GM19372 (cell line): ENCODE results near the gene ARNT2.

Source experiments
- ATAC-seq: cut with Tn5 transposase; IDR thresholded peaks from one replicate; pipeline ENCODE4 v1.9.1; 2021; ENCODE audit warnings: mild to moderate bottlenecking, low read depth, moderate library complexity; ENCODE audit not compliant: unreplicated experiment

Gene ARNT2

DNA sequence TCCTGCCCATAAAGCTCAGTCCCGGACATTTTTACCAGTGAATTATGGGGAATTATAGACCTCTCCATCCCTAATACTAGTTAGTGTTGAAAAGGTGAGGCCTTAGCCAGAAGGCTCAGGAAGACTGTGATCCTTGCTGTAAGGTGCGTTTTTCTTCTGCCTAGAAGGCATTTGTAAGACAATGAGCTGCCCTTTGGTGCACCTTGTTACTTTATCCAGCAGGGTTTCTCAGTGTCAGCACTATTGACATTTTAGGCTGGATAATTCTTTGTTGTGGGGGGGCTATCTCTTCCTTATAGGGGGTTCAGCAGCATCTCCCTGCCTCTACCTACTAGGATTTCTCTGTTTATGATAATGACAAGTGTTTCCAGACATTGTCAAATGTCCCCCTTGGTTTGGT lies 182.8 kb downstream of the ARNT2 start:
- no peak for ATAC-seq

DNA sequence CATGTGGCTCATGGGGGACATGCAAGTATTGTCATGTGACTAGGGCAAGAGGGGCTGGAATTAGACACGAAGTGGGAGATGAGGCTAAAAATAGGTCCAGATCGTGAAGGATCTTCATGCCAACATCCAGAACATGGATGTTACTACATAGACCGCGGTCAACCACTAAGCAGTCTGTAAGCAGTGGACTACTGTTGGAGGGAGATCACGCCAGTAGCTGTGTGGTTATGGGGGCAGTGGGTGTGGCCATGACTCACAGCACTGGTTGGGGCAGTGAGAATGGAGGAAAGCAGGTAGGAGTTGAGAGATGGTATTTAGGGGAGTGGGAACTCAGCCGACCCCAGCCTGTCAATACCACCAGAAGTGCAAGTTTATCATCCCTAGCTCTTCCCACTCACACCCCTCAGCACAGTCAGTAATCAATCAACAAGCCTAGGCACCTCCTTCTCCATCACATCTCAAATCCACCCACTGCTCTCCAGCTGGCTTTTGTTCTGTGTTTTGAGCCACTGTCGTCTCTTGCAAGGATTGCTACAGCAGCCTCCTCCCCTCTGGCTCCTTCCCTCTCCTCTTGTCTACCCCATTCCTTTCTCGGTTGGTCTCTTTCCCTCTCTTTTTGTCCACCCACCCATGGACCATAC lies 183.8 kb downstream of the ARNT2 start:
- ATAC-seq, result no peak

DNA sequence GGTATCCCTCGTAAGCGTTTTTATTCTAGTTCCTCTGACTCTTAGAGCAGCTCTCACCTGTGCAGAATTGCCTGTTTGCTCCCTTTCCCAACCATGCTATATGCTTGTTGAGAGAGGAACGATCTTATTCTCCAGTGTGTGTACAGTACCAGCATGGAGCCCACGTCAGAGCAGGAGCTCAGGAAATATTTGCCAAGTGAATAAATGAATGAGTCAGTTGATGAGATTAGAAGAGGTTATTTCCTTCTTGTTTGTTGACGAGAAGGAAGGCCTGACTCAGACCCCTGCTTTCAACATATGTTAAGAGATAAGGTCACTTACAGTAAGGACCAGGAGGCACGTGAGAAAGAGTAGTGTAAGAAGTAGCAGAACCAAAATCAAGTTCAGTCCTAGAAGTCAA lies 184.6 kb downstream of the ARNT2 start:
- ATAC-seq, result no peak

DNA sequence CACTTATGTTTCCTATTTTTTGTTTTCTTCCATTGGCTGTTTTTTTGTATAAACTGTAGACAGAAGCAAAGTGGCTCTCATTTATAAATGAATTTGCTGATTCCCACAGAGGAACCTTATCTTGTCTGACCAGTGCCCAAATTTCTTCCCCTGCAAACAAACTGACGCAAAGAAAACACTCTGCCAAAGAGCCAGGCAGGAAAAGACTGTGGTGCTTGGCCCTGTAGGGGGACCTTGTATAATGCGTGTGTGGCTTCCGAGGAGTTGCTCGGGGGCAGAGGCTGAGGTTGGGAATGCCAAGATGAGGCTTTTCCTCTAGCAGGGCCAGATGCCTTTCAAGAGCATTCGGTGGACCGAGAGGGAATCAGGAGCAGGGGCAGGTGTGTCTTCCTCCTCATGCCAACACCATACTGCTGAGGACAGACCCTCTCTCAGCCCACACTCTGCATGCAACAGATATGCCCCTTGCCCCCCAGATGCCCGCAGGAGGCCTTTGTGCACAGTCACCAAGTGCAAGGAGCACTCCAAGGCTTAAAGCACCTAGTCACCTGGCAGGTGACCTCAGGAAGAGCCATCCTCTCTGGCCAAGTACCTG lies 186.7 kb downstream of the ARNT2 start:
- ATAC-seq, result no peak

DNA sequence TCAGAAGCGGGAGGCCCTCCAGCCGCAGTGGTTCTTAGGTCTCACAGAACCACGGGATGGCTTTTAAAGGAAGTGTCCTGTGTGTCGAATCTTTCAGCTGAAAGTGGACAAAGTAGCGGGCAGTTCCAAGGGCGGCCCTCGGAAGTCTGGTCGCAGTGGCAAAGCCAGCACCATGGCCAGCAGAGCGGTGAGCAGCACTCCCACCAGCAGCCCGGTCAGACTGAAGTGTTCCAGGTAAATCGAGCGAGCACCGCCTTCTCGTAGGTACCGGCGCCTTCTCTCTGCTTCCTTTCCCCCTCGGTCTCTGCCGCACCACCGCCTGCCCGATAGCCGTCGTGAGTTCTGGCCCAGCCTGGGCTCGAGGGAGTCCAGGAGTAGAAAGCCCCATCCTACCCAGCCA lies 187.3 kb downstream of the ARNT2 start:
- no peak for ATAC-seq

DNA sequence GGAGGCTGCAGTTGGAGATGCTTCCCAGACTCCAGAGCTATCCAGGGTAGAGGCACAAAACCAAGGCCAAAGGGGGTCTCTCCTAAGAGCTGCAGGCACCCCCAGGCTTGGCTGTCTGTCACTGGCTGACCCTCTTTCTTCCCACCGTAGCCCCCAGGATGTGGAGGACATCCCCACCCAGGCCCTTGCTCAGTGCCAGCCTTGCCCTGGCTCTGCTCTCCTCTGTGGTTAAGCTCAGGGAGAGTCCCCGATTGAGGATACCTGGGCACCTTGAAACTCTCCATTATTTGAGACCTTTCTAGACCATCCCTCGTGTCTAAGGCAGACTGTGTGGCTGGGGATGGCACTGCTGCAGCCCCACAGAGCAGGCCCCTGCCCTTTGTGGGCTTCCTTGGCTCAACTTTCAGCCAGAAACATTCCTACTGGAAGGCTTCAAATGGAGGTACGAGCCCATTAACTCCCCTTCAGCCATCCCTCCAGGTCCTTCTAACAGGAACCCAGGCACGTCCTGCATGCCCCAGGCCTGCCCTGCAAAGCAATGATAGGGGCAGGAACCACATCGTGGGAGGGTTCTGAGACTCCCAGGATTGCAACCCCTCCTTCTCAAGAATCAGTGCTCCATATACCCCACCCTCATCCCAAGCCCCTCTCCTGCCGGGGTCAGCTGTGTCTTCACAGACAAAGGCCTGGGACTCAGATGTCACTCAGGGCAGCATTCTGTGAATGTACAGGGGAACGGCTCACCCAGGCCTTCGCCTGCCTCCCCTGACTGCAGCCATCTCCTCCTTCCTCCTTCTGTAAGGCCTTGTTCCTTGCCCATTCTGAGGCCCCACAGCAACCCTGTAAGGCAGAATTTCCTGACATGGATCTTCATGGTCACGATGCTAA lies 188.0 kb downstream of the ARNT2 start:
- no peak for ATAC-seq

DNA sequence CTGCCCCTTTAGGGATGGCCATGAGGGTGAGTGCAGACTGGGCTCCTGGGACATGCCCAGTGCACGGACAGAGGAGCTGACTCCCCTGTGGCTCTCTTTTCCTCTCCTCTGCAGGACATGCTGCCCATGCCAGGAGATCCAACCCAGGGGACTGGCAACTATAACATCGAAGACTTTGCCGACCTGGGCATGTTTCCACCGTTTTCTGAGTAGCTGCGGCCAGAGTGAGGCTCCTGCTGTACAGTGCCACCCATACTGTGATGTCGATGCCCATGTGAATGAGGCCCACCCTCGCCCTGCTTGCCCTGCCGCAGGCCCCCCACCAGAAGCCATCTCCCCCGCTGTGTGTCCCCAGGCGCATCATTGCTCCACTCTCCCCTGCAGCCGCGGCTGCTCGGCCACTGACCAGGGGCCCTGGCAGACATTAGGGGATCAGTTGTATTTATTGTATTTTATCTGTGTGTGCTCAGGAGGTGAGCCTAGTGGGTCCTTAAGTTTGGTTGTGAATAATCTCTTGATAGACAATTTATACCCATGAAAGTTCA lies 189.4 kb downstream of the ARNT2 start:
- ATAC-seq, result no peak

DNA sequence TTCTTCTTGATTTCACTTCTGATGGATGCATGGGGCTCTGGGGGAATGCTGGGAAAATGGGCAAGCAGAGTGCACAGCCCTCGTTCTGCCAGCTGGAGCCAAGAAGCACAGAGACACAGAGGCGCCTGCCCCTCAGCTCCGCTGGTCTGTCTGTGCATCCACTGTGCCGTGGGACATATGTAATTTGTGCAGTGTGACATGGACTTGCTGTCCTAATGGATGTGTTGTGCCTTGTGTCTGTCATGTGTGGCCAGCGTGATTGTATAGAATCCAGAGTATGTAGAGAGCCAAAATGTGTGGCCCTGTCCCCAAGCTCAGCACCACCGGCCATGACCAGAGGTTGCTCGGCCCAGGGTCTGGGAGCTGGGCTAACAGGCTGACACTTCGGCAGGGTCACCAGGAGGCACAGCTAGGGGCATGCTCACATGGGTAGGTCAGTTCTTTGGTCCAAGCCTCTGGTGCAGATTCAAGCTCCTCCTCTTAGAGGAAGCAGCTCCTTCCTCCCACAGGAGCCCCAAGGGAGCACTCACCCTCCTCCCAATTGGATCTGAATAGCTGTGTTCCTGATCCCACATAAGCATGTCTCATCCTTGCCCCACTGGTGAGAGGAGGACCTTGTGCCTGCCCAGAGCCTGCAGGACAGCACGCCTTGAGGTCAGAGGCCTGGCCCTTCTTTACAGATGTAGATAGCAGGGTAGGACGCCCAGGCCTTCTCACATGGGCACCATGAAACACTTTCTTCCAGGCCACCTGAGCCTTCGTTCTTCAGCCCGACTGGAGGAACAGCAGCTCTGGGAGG lies 190.1 kb downstream of the ARNT2 start:
- no peak for ATAC-seq

DNA sequence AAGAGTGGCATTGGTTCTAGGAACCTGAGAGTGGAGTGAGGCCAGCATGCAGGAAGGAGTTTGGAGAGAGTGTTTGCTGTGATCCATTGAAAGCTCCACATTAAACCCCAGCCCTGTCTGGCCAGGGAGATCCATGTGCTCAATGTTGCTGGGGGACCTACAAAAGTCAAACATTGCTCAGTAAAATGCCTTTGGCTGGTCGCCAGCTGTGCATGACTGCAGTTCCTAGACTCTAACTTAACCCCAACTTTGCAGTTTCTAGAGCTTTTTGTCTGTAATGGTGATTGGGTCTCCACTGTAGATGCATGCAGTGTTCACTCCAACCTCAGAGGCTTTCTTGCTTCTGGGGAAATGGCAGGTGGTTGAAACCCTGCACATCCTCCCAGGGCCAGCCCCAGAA lies 191.2 kb downstream of the ARNT2 start:
- ATAC-seq, result no peak

DNA sequence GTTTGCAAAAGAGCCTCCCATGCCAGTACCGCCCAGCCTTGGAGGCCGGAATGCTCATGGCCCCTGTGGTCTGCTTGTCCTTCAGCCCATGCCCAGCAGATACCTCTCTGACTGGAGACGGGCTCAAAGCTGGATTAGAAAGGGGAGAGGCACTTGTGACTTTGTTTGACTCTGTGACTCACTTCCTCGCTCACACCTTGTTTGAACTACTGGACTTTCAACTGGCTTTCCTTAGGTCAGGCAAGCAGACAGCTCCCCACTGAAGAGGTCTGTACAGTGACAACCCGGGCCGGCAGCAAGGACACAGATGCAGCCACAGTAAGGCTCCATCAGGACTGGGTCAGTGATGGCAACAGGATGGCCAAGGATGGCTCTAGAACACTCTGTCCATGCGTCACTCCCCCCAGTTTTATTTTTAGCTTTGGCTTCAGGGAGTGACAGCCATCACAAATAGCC lies 192.4 kb downstream of the ARNT2 start:
- ATAC-seq, result no peak

DNA sequence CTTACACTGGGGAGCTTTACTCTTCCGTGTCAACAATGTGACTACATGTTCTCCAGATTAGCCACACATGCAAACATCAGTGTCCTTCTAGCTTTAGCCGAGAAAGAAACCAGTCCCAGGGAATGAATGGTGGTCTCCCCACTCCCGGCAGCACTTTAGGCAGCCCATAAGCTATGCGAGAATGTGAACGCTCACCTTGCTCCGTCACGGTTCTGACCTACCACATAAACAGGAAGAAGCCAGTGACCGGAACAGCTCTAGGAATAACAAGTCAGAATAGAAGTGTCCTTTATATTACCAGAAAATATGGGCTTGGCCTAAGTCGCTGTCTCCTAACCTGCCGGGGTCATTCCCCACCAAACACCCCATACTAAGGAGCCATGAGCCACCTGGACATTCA lies 192.9 kb downstream of the ARNT2 start:
- no peak for ATAC-seq

DNA sequence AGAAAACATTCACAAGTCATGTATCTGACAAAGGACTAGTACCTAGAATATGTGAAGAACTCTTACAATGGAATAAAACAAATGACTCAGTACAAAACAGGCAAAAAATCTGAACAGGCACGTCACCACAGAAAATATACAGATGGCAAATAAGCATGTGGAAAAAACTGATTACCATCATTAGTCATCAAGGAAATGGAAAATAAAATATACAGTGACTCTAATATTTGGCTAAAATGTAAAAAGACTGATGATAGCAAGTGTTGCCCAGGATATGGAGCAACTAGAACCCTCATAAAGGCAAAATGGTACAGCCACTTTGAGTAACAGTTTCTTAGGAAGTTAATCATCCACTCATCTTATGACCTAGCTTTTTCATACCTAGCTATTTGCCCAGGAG lies 195.2 kb downstream of the ARNT2 start:
- no peak for ATAC-seq

DNA sequence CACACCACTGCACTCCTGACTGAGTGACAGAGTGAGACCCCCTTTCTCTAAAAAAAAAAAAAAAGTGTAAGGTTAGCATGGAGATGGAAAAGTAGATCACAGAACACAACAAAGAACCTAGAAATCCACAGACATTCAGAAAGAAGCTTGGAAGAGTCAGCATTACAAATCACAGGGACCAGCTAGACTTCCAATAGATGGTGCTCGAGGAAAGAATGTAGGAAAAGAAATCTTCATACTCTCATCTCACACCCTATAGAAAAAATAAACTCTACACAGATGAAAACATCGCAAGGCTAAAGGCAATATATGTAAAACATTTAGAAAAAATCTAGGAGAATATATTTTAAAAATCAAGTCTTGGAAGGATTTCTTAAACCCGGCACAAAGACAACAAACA lies 196.4 kb downstream of the ARNT2 start:
- no peak for ATAC-seq

DNA sequence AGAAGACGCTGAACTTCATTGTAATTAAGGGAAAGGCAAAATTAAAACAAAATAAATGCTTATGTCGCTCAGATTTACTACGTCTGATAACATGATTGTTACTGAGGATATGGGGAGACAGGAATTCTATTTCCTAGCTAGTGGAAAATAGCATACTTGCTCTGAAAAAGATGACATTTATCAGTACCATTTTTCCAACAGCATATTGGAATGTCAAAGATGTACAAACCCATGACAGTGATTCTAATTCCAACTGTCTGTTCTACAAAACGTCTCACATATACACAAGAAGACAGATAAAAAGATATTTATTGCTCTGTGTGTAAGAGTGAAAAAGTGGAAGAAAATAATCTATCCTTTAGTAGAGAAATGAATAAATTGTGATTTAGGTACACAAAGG lies 197.1 kb downstream of the ARNT2 start:
- no peak for ATAC-seq

DNA sequence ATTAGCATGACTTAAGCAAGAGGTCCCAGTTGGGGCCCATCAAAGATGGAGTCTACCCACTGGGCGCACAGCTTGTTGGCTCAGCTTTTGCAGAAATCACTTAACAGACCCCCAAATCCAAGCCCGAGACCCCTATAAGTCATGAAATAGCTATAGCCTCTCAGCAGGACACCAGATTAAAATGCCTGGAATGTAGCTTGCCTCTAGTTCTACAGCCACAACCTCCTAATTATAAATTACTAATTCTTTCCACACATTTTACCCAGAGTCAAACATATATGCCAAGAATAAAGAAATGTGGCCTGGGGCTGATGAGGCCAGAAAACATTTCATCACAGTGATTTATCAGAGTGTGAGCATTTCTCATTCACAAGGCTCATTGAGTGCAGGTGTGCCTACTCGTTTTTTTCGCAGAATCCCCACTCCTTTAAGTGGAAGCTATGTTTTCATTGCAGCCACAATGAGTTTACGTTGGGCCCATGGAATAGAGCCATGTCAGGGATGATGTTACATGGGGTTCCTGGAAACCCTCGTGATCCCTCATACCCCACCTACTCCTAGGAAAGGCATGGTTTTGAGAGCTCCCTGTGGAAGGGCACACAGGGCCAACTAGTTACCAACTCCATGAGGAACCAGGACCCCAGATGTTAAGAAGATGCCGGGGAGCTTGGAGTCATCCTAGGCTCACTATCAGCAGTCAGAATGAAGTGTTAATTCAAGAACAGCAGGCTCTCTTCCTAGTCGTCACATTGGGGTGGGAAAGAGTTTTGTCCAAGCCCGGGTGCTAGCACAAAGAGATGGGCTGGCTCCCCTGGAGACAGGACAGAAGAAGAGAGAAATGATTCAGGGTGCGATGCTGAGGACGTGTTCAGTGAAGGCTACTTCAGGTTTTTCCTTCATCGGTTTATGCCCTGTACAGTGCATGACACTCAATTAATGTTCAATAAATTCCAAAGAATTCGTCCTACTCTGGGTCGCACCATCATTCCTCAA lies 200.7 kb downstream of the ARNT2 start:
- no peak for ATAC-seq

DNA sequence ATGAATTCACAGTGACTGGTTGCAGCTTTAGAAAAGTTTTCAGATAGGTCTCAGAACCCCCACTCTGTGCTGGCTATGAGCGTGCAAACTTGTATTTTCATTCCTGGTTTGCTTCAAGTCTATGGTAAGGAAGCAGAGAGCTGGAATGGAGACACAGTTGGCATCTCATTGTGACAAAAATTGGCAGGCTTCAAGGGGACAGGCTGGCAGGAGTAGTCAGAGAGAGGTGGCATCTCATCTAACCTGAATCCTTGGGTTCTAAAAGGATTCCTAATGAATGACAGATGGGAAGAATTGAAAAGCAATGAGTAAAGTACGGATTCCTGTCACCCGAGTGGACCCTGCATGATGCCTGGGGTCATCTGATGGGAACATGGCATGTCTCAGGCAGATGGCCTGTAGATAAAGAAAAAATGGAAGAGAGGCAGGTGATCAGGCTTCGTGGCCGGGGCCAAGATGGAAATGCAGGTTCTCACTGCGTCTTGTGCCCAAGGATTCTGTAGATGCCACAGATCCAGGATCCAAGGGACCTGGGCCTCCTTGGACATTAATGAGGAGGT lies 201.5 kb downstream of the ARNT2 start:
- no peak for ATAC-seq

DNA sequence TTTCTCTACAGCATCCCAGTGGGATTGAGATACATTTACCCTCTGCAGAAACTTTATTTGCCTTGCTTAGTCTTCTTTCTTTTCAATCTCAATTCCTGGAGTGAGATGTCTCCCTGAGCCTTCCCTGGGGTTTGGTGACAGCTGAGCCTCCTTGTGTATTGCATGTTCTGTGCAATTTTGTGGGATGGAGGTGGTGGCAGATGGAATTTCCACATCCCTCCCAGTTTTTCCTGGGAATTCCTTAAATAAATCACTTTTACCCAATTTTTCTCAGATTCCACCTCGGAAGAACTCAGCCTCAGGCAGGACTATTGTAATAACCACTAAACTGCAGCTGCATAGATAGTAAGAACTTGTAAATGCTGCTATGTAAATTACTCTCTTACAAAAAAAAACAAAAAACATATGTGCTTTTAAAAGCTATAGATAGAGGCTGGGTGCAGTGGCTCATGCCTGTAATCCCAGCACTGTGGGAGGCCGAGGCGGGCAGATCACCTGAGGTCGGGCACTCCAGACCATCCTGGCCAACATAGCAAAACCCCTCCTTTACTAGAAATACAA lies 202.4 kb downstream of the ARNT2 start:
- no peak for ATAC-seq

DNA sequence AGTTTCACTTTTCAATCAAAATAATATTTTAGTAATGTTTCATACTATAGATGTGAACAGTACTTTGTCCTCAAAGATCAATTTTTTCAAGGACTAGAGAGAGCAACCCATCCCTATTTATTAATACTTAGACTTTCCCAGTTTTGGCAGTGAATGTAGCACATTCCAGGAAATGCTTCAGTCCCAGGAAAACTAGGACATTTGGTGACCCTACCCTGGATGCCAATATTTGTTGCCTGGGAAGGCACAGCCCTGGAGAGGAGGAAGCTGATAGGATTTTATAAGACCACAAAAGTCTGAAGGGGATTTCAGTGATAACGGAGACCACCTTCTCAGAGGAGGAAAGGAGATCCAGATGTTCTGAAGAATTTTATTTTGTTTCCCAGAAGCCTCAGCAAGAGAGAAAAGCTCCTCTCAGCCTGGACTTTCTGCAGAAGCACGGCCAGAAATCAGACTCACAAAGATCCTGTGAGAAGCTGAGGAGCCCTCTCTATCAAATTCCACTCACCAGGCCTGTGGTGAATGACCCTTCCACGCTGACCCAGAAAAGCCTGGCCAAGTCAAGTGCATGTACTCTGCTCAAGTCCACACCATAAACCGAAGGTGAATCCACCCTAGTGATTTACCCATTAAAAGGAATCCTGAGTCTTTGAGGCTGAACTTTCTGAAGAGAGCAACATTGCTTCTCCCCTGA lies 203.3 kb downstream of the ARNT2 start:
- no peak for ATAC-seq
